Stomach (tissue), 9 donors: ENCODE results near the gene YPEL1. TPM values are rescaled to one million over a fixed set of nuclear protein-coding genes. Genes with fewer than 3 reads are reported as not detected.
A peak's percentile ranks its signal among the peaks of the same experiment; 100 is the strongest.

Source experiments
- DNase-seq, 2 donors: peaks; one replicate each; pipeline versions ENCODE4 v3.0.0 to v3.0.0-alpha.2; 2013 to 2019
- H3K27ac ChIP-seq, 5 donors: fragments of 200-600 bp in 4 of 5; sonication (generic) in 4 of 5; one replicate each; pipeline ENCODE4 v1.5.1; 2013 to 2019; ENCODE audit warnings: mild to moderate bottlenecking in 1 of 5, moderate library complexity in 1 of 5
- H3K27me3 ChIP-seq, 3 donors: fragments of 200-600 bp; sonication (generic); one replicate each; pipeline ENCODE4 v1.5.1; 2017 to 2019; ENCODE audit warnings: mixed run types in 1 of 3
- H3K36me3 ChIP-seq, 4 donors: fragments of 200-600 bp; sonication (generic); 1 replicate in 3 of 4; 2 replicates in 1 of 4; pipeline ENCODE4 v1.5.1; 2016 to 2019
- H3K4me1 ChIP-seq, 4 donors: fragments of 200-600 bp; sonication (generic); one replicate each; pipeline ENCODE4 v1.5.1; 2016 to 2019
- H3K4me3 ChIP-seq, 4 donors: fragments of 200-600 bp; sonication (generic) in 3 of 4; one replicate each; pipeline ENCODE4 v1.5.1; 2016 to 2019; ENCODE audit warnings: mild to moderate bottlenecking in 1 of 4
- H3K9me3 ChIP-seq, 4 donors: fragments of 200-600 bp; sonication (generic); one replicate each; pipeline ENCODE4 v1.5.1; 2016 to 2019
- CTCF ChIP-seq, 7 experiments: fragments of 450-650 bp in 4 of 7; fragments of 200-600 bp in 3 of 7; sonication (generic) in 3 of 7; IDR thresholded peaks; one replicate each; pipeline ENCODE4 v1.5.1; 2016 to 2019; ENCODE audit warnings: antibody characterized with exemption in 7 of 7, control low read depth in 2 of 7, mild to moderate bottlenecking in 1 of 7
- EP300 ChIP-seq: sonication (generic); formaldehyde crosslinking; IDR thresholded peaks from one replicate; pipeline ENCODE4 v1.6.1; 2017; ENCODE audit warnings: antibody characterized with exemption
- POLR2A ChIP-seq, 4 donors: fragments of 450-650 bp; IDR thresholded peaks; one replicate each; pipeline ENCODE4 v1.6.1; 2016; ENCODE audit warnings: antibody characterized with exemption in 4 of 4, control low read depth in 2 of 4, mild to moderate bottlenecking in 1 of 4, moderate library complexity in 1 of 4
- POLR2AphosphoS5 ChIP-seq, 3 donors: sonication (generic); formaldehyde crosslinking; IDR thresholded peaks; one replicate each; pipeline ENCODE4 v1.6.1; 2016; ENCODE audit warnings: antibody characterized with exemption in 3 of 3
- WGBS, 5 donors: extraction: QIAGEN DNeasy Blood & Tissue Kit in 3 of 5; methylation state at CpG; one replicate each; pipeline versions ENCODE4 v1.1.5 to v1.1.7; 2013 to 2018; 5-methylcytosine and 5-hydroxymethylcytosine counted together
- intact Hi-C: fragments of 100-400 bp; cut with DNase I; formaldehyde crosslinking; loops from one replicate; pipeline ENCODE4 v1.15.1; 2023; ENCODE audit warnings: low total_unique reads
- polyA plus RNA-seq, 3 donors: library from polyadenylated mRNA; stranded (reverse); fragments of 200-250 nt; gene quantifications; one replicate each; pipeline ENCODE4 v1.2.3, GENCODE V29; 2013
- total RNA-seq, 5 donors: library from RNA; depleted of rRNA; stranded (reverse); fragments of >200 nt; gene quantifications; one replicate each; pipeline versions ENCODE4 v1.1.0 to v1.2.3, GENCODE V29; 2014 to 2016
- donor health status: healthy with polysubstance abuse.
- donor health status: Bipolar disorder and iron deficiency.
- donor health status: healthy.

Gene YPEL1
- total and polyA plus RNA-seq, 8 donors = 0.58 to 22.2 (median 4.4) TPM

- Histone ChIP-seq H3K4me3 (no peak overlapping the region), H3K27me3 (no peaks in the 10 kb centered on the region), H3K9me3 (no peaks in the 10 kb centered on the region), H3K27ac (no peak overlapping the region), H3K36me3 (peaks cover 35 to 51% (median 50%) of the 10 kb centered on the region in 4 donors), H3K4me1 (peaks cover 4 to 32% (median 28%) of the 10 kb centered on the region in 4 donors)
- TF ChIP-seq POLR2A (IDR thresholded peaks at IDR 0.05) (no peak), CTCF (IDR thresholded peaks at IDR 0.05) (no peak), EP300 (no peak), POLR2AphosphoS5 (IDR thresholded peaks at IDR 0.05) (no peak)
- 52 to 73% (median 57%) methylated on average over 8 to 9 of the region's 9 CpGs for WGBS, 5 donors
- no peak for DNase-seq
- intact Hi-C loops = no loop called here
These were observed 66.6 kb downstream of the YPEL1 start for GRCh38 chr22:21669026-21669425.

- TF ChIP-seq POLR2A (IDR thresholded peaks at IDR 0.05) (no peak), POLR2AphosphoS5 (IDR thresholded peaks at IDR 0.05) (no peak), CTCF (IDR thresholded peaks at IDR 0.05) (no peak), EP300 (no peak)
- H3K4me3 ChIP-seq = peak overlapping the region; percentile 61 to 83 (median 75)
- intact Hi-C loops = no loop called here
- 32 to 53% (median 35%) methylated on average over 16 of the region's 16 CpGs for whole genome bisulfite sequencing, 5 donors
- H3K27ac ChIP-seq = peak overlapping the region in 4 of 5 donors; percentile 92 to 95 (median 94)
- no peaks in the 10 kb centered on the region for H3K9me3 ChIP-seq
- H3K36me3 ChIP-seq = peaks cover 18 to 29% (median 27%) of the 10 kb centered on the region in 4 donors
- H3K27me3 ChIP-seq = no peaks in the 10 kb centered on the region
- peaks cover 4 to 32% (median 28%) of the 10 kb centered on the region in 4 donors for H3K4me1 ChIP-seq
- DNase-seq = no peak
These were observed 68.8 kb downstream of the YPEL1 start for GRCh38 chr22:21666786-21667185.

GRCh38 chr22:21665047-21665851 lies 70.3 kb downstream of the YPEL1 start:
- peaks cover 4 to 13% (median 12%) of the 10 kb centered on the region in 4 donors for H3K36me3 ChIP-seq
- 68 to 74% (median 72%) methylated on average over 25 to 26 of the region's 26 CpGs for WGBS, 5 donors
- H3K27ac ChIP-seq = peak overlapping the region; percentile 92 to 95 (median 95)
- no peak for TF ChIP-seq POLR2A (IDR thresholded peaks at IDR 0.05)
- TF ChIP-seq EP300 = no peak
- no peak for TF ChIP-seq POLR2AphosphoS5 (IDR thresholded peaks at IDR 0.05)
- TF ChIP-seq CTCF (IDR thresholded peaks at IDR 0.05) = no peak
- DNase-seq = peak in 1 of 2 donors; percentile 9
- H3K4me1 ChIP-seq = peaks cover 4 to 32% (median 28%) of the 10 kb centered on the region in 4 donors
- H3K27me3 ChIP-seq = no peaks in the 10 kb centered on the region
- H3K4me3 ChIP-seq = peak overlapping the region; percentile 61 to 83 (median 75)
- H3K9me3 ChIP-seq = no peaks in the 10 kb centered on the region
- intact Hi-C loops = no loop called here

- TF ChIP-seq EP300 (no peak), CTCF (IDR thresholded peaks at IDR 0.05) (no peak), POLR2A (IDR thresholded peaks at IDR 0.05) (no peak), POLR2AphosphoS5 (IDR thresholded peaks at IDR 0.05) (no peak)
- Histone ChIP-seq H3K4me3 (no peak overlapping the region), H3K9me3 (no peaks in the 10 kb centered on the region), H3K27me3 (no peaks in the 10 kb centered on the region), H3K4me1 (peaks cover 4 to 24% (median 20%) of the 10 kb centered on the region in 4 donors), H3K27ac (no peak overlapping the region), H3K36me3 (no peaks in the 10 kb centered on the region)
- DNase-seq = no peak
- intact Hi-C loops = no loop called here
- WGBS, 5 donors = 86 to 97% (median 90%) methylated on average over 2 of the region's 2 CpGs
These were observed 71.9 kb downstream of the YPEL1 start for GRCh38 chr22:21663738-21664137.
